GM12878 (cell line): ENCODE results near the gene LCMT1. TPM values are rescaled to one million over a fixed set of nuclear protein-coding genes. Genes with fewer than 3 reads are reported as not detected.

Experiments
- ATAC-seq: fragments of 200-7000 bp; cut with Tn5 transposase; 3 replicates; pipeline ENCODE4 v1.9.1; 2020; ENCODE audit warnings: mild to moderate bottlenecking, moderate library complexity
- BruUV-seq: library from RNA; stranded (reverse); fragments of 400-500 nt; replicated peaks from 2 replicates; lab custom pipeline; 2021; lab: Mats Ljungman, UMichigan
- CTCF ChIA-PET: fragments of 300-600 bp; sonication (Branson Sonifier 250); formaldehyde crosslinking; extraction: SDS; loops from one replicate; lab custom pipeline; 2021; ENCODE audit warnings: inconsistent platforms; lab: Yijun Ruan, JAX
- POLR2A ChIA-PET: fragments of 350-600 bp; formaldehyde crosslinking; extraction: SDS; loops from one replicate; lab custom pipeline; 2021; ENCODE audit warnings: inconsistent platforms; lab: Charles Lee
- RAD21 ChIA-PET: fragments of 300-600 bp; sonication (Branson Sonifier 250); formaldehyde crosslinking; loops from one replicate; lab custom pipeline; 2023; ENCODE audit warnings: antibody characterized with exemption; ENCODE audit not compliant: unreplicated experiment; lab: Charles Lee
- SMC1A ChIA-PET: fragments of 300-600 bp; sonication (Branson Sonifier 250); formaldehyde crosslinking; loops from one replicate; lab custom pipeline; 2023; ENCODE audit not compliant: unreplicated experiment, uncharacterized antibody; lab: Charles Lee
- DNase-seq: peaks from one replicate; pipeline ENCODE4 v3.0.0-alpha.2; 2011; ENCODE audit warnings: low read depth, low spot score
- FAIRE-seq: peaks from 3 replicates; lab custom pipeline; 2011; peaks lifted over from hg19 to GRCh38; lab: Jason Lieb, UNC
- H2AFZ ChIP-seq: 2 replicates; pipeline ENCODE4 v1.6.0; 2011; ENCODE audit warnings: low read depth, low read length, control low read depth; ENCODE audit not compliant: control insufficient read depth
- H3K27ac ChIP-seq: 2 replicates; pipeline ENCODE4 v1.5.1; 2011; ENCODE audit warnings: control low read depth; ENCODE audit not compliant: control insufficient read depth, insufficient read depth
- H3K27me3 ChIP-seq, 2 experiments: replicated peaks in 1 of 2; 2 replicates each; pipeline versions ENCODE4 v1.6.0 to v1.6.1; 2011; ENCODE audit warnings: low read length in 1 of 2; ENCODE audit not compliant: control insufficient read depth in 2 of 2, insufficient read depth in 2 of 2
- H3K36me3 ChIP-seq, 2 experiments: 2 replicates each; pipeline ENCODE4 v1.5.1; 2011; ENCODE audit warnings: low read length in 1 of 2; ENCODE audit not compliant: control insufficient read depth in 2 of 2, insufficient read depth in 2 of 2
- H3K4me1 ChIP-seq: 2 replicates; pipeline ENCODE4 v1.6.1; 2011; ENCODE audit warnings: mild to moderate bottlenecking, low read length, moderate library complexity, mixed read lengths; ENCODE audit not compliant: control insufficient read depth, insufficient read depth
- H3K4me2 ChIP-seq: 2 replicates; pipeline ENCODE4 v1.6.0; 2011; ENCODE audit warnings: control low read depth; ENCODE audit not compliant: control insufficient read depth, insufficient read depth
- H3K4me3 ChIP-seq: fragments of 200-600 bp; sonication (generic); 2 replicates; pipeline ENCODE4 v1.5.1; 2016
- H3K79me2 ChIP-seq: 2 replicates; pipeline ENCODE4 v1.6.0; 2011; ENCODE audit warnings: low read length; ENCODE audit not compliant: control insufficient read depth, insufficient read depth
- H3K9ac ChIP-seq: 2 replicates; pipeline ENCODE4 v1.8.0; 2011; ENCODE audit warnings: low read length, control low read depth, mixed read lengths; ENCODE audit not compliant: control insufficient read depth, insufficient read depth
- H3K9me3 ChIP-seq: replicated peaks from 3 replicates; pipeline ENCODE4 v1.5.1; 2011; ENCODE audit warnings: mild to moderate bottlenecking, low read length; ENCODE audit not compliant: control insufficient read depth, insufficient read depth
- H4K20me1 ChIP-seq: 2 replicates; pipeline ENCODE4 v1.6.0; 2011; ENCODE audit not compliant: control insufficient read depth, insufficient read depth
- CEBPZ ChIP-seq: fragments of 150-350 bp; IDR thresholded peaks from 2 replicates; pipeline ENCODE4 v1.6.1; 2016; ENCODE audit warnings: low read depth, low read length
- CTCF ChIP-seq, 3 experiments: IDR thresholded peaks in 2 of 3; conservative IDR thresholded peaks in 1 of 3; 2 replicates each; pipeline ENCODE4 v1.5.1; 2011; ENCODE audit warnings: low read depth in 3 of 3, low read length in 3 of 3, mild to moderate bottlenecking in 3 of 3, control low read depth in 2 of 3, moderate library complexity in 2 of 3, inconsistent platforms in 1 of 3, mixed read lengths in 1 of 3; ENCODE audit not compliant: control insufficient read depth in 2 of 3, insufficient read depth in 1 of 3; ENCODE audit errors: extremely low read depth in 1 of 3
- E2F8 ChIP-seq: fragments of 450-650 bp; IDR thresholded peaks from 2 replicates; pipeline ENCODE4 v1.6.1; 2018; ENCODE audit warnings: mild to moderate bottlenecking, low read depth, moderate library complexity; ENCODE audit not compliant: partially characterized antibody
- EGR1 ChIP-seq, 2 experiments: IDR thresholded peaks; 1 replicate in 1 of 2; 2 replicates in 1 of 2; pipeline ENCODE4 v1.6.1; 2011 to 2012; ENCODE audit warnings: low read depth in 2 of 2, low read length in 2 of 2, borderline replicate concordance in 1 of 2, mild to moderate bottlenecking in 1 of 2, moderate library complexity in 1 of 2
- ESRRA ChIP-seq: IDR thresholded peaks from 2 replicates; pipeline ENCODE4 v1.6.1; 2012; ENCODE audit warnings: mild to moderate bottlenecking, low read length, improper control_type of control experiment
- PAX5 ChIP-seq: IDR thresholded peaks from 2 replicates; pipeline ENCODE4 v1.6.1; 2011; ENCODE audit warnings: low read depth, low read length, borderline replicate concordance
- RB1 ChIP-seq: fragments of 450-650 bp; formaldehyde crosslinking; IDR thresholded peaks from 2 replicates; pipeline ENCODE4 v1.6.1; 2017; ENCODE audit warnings: mild to moderate bottlenecking, borderline replicate concordance
- RELA ChIP-seq: fragments of 450-650 bp; IDR thresholded peaks from 2 replicates; pipeline ENCODE4 v1.8.0; 2014; ENCODE audit warnings: borderline replicate concordance; ENCODE audit not compliant: partially characterized antibody
- SMAD1 ChIP-seq: fragments of 450-650 bp; IDR thresholded peaks from 2 replicates; pipeline ENCODE4 v1.6.1; 2018; ENCODE audit warnings: mild to moderate bottlenecking, low read depth; ENCODE audit not compliant: partially characterized antibody
- SREBF2 ChIP-seq: IDR thresholded peaks from 2 replicates; pipeline ENCODE4 v1.6.1; 2012; ENCODE audit warnings: mild to moderate bottlenecking, low read length
- SRF ChIP-seq, 2 experiments: IDR thresholded peaks; 2 replicates each; pipeline ENCODE4 v1.6.1; 2011; ENCODE audit warnings: low read depth in 2 of 2, low read length in 2 of 2, mild to moderate bottlenecking in 1 of 2, moderate library complexity in 1 of 2
- USF1 ChIP-seq: IDR thresholded peaks from 2 replicates; pipeline ENCODE4 v1.6.1; 2011; ENCODE audit warnings: borderline replicate concordance, low read depth, mild to moderate bottlenecking, moderate library complexity, mixed read lengths, low read length; ENCODE audit not compliant: insufficient read depth; ENCODE audit errors: extremely low read length
- ZNF274 ChIP-seq: IDR thresholded peaks from one replicate; pipeline ENCODE4 v1.8.0; 2011; ENCODE audit not compliant: insufficient read length, insufficient read depth
- whole genome bisulfite sequencing: methylation state at CpG from one replicate; pipeline ENCODE4 v1.1.6; 2016; ENCODE audit warnings: low lambda C conversion rate; ENCODE audit not compliant: insufficient replicate concordance, insufficient coverage; ENCODE audit errors: missing lambda C conversion rate; 5-methylcytosine and 5-hydroxymethylcytosine counted together
- in situ Hi-C: fragments of 300-500 bp; cut with MboI; formaldehyde crosslinking; loops from 9 replicates; pipeline ENCODE4 v1.14.3; 2018; ENCODE audit warnings: mixed read lengths
- intact Hi-C: fragments of 100-400 bp; cut with micrococcal nuclease; formaldehyde crosslinking; loops from one replicate; pipeline ENCODE4 v1.14.2; 2022; ENCODE audit not compliant: unreplicated experiment
- polyA plus RNA-seq, 11 experiments: library from polyadenylated mRNA; depleted of rRNA in 4 of 11; unstranded in 6 of 11; stranded (reverse) in 5 of 11; fragments of >200 nt; fragmentation: Nextera tagmentation in 4 of 11; fragmentation: Illumina TruSeq in 1 of 11; extraction: Ambion mirVana in 4 of 11; extraction: Trizol in 1 of 11; gene quantifications; 1 replicate in 1 of 11; 2 replicates in 10 of 11; pipeline versions ENCODE4 v1.2.1 to v1.2.3, GENCODE V29; 2011 to 2016; ENCODE audit warnings: inconsistent platforms in 2 of 11, missing spikeins in 2 of 11, low read depth in 1 of 11
- total RNA-seq, 4 experiments: library from RNA; depleted of rRNA in 3 of 4; stranded (reverse); fragments of >200 nt in 3 of 4; fragmentation: Illumina TruSeq in 1 of 4; extraction: Trizol in 1 of 4; gene quantifications; 2 replicates each; pipeline versions ENCODE4 v1.2.1 to v1.2.3, GENCODE V29; 2013 to 2021

LCMT1 gene
- total and polyA plus RNA-seq, 10 of the 15 experiments (the other 5 are each of a cell fraction or from before 2014, with no cell fraction given) = 19.7 to 51.2 (median 32.6) TPM

- TF ChIP-seq E2F8 = no peak
- no peak for TF ChIP-seq RB1
- no peak for TF ChIP-seq CEBPZ
These were observed 87.9 kb downstream of the LCMT1 start (continued) for GRCh38 chr16:25199457-25199856.

GRCh38 chr16:25210758-25211157 lies 99.2 kb downstream of the LCMT1 start:
- FAIRE-seq = no peak
- in situ Hi-C loops (no loop called here), intact Hi-C loops (no loop called here)
- TF ChIP-seq CTCF (IDR thresholded peaks at IDR 0.05 in 2 of 3, conservative IDR thresholded peaks at IDR 0.05 in 1 of 3; ENCODE audit: control insufficient read depth in 2 of 3, extremely low read depth in 1 of 3, insufficient read depth in 1 of 3, low read depth in 3 of 3, low read length in 3 of 3) (no peak), EGR1 (IDR thresholded peaks at IDR 0.05; ENCODE audit: borderline replicate concordance in 1 of 2, low read depth in 2 of 2, low read length in 2 of 2) (no peak), SRF (IDR thresholded peaks at IDR 0.05; ENCODE audit: low read depth in 2 of 2, low read length in 2 of 2) (no peak), RELA (no peak), SMAD1 (no peak), ESRRA (no peak), USF1 (no peak), PAX5 (no peak), SREBF2 (no peak), ZNF274 (no peak)

More at GRCh38 chr16:25210758-25211157, 99.2 kb downstream of the LCMT1 start:
- Histone ChIP-seq H4K20me1 (no peaks in the 10 kb centered on the region), H2AFZ (no peak overlapping the region), H3K27ac (no peak overlapping the region), H3K9me3 (no peaks in the 10 kb centered on the region), H3K36me3 (no peaks in the 10 kb centered on the region), H3K4me1 (no peaks in the 10 kb centered on the region), H3K27me3 (no peaks in the 10 kb centered on the region), H3K79me2 (no peaks in the 10 kb centered on the region), H3K4me2 (no peak overlapping the region), H3K9ac (no peak overlapping the region), H3K4me3 (no peak overlapping the region)
- CTCF ChIA-PET = interaction anchor here (1.4 kb wide), 1 partner anchor 15 kb away, joined by 8 read pairs; no protein-coding TSS in a partner anchor
- no peak for ATAC-seq
- SMC1A ChIA-PET = interaction anchor here (1.0 to 1.1 kb wide), 2 partner anchors 13 to 78 kb away, joined by 3 to 4 read pairs; no protein-coding TSS in a partner anchor
- no peak for DNase-seq
- RAD21 ChIA-PET = no interaction called here
- no TSS peak for BruUV-seq
- WGBS = 2% methylated on average over 4 of the region's 4 CpGs
- POLR2A ChIA-PET = no interaction called here
